H1 (cell line): ENCODE measurements around the gene PTN. TPM values are rescaled to one million over a fixed set of nuclear protein-coding genes. Genes with fewer than 3 reads are reported as not detected.

Experiments
- CTCF ChIA-PET: fragments of 300-600 bp; sonication (Branson Sonifier 250); formaldehyde crosslinking; loops from one replicate; lab custom pipeline; 2021; ENCODE audit not compliant: partially characterized antibody; lab: Charles Lee
- POLR2A ChIA-PET: fragments of 300-600 bp; sonication (Branson Sonifier 250); formaldehyde crosslinking; loops from one replicate; lab custom pipeline; 2021; ENCODE audit warnings: inconsistent platforms; ENCODE audit not compliant: partially characterized antibody; lab: Charles Lee
- DNase-seq, 2 experiments: peaks; one replicate each; pipeline versions ENCODE4 v3.0.0 to v3.0.0-alpha.2; 2010 to 2022; ENCODE audit warnings: low spot score in 2 of 2, low read depth in 1 of 2, mixed read lengths in 1 of 2
- FAIRE-seq: peaks from 2 replicates; lab custom pipeline; 2011; peaks lifted over from hg19 to GRCh38; lab: Jason Lieb, UNC
- H2AFZ ChIP-seq: 2 replicates; pipeline ENCODE4 v1.8.1; 2012; ENCODE audit warnings: low read length, inconsistent platforms
- H2AK5ac ChIP-seq: 2 replicates; pipeline ENCODE4 v1.6.1; 2013; ENCODE audit warnings: low read depth, low read length
- H2BK120ac ChIP-seq: replicated peaks from 2 replicates; pipeline ENCODE3; 2013; ENCODE audit warnings: low read depth, low read length, inconsistent platforms
- H2BK12ac ChIP-seq: 2 replicates; pipeline ENCODE4 v1.6.1; 2013; ENCODE audit warnings: low read depth, low read length
- H2BK15ac ChIP-seq: 2 replicates; pipeline ENCODE4 v1.6.1; 2013; ENCODE audit warnings: low read length
- H2BK20ac ChIP-seq: 2 replicates; pipeline ENCODE4 v1.6.1; 2013; ENCODE audit warnings: low read length
- H2BK5ac ChIP-seq: 2 replicates; pipeline ENCODE4 v1.6.1; 2013; ENCODE audit warnings: low read depth, low read length
- H3K14ac ChIP-seq: 2 replicates; pipeline ENCODE4 v1.6.1; 2013; ENCODE audit warnings: inconsistent platforms; ENCODE audit not compliant: insufficient read length
- H3K18ac ChIP-seq: 2 replicates; pipeline ENCODE4 v1.6.1; 2013; ENCODE audit warnings: low read length; ENCODE audit errors: extremely low read depth
- H3K23ac ChIP-seq: 2 replicates; pipeline ENCODE4 v1.6.1; 2013; ENCODE audit warnings: inconsistent platforms; ENCODE audit not compliant: insufficient read length
- H3K23me2 ChIP-seq: 2 replicates; pipeline ENCODE4 v1.6.1; 2013; ENCODE audit warnings: low read depth, low read length
- H3K27ac ChIP-seq: 2 replicates; pipeline ENCODE4 v1.6.1; 2011; ENCODE audit warnings: low read depth, low read length, inconsistent platforms
- H3K27me3 ChIP-seq, 4 experiments: replicated peaks in 1 of 4; 1 replicate in 1 of 4; 2 replicates in 3 of 4; pipeline versions ENCODE4 v1.6.1 to v1.8.1; 2011 to 2013; ENCODE audit warnings: low read length in 3 of 4, mild to moderate bottlenecking in 3 of 4, inconsistent platforms in 2 of 4, mixed read lengths in 2 of 4, moderate library complexity in 1 of 4; ENCODE audit not compliant: control insufficient read depth in 3 of 4, insufficient read depth in 3 of 4; ENCODE audit errors: extremely low read depth in 1 of 4
- H3K36me3 ChIP-seq, 4 experiments: 2 replicates each; pipeline versions ENCODE4 v1.6.1 to v1.8.1; 2011 to 2013; ENCODE audit warnings: mild to moderate bottlenecking in 4 of 4, low read length in 3 of 4, moderate library complexity in 2 of 4, control low read depth in 1 of 4, inconsistent platforms in 1 of 4; ENCODE audit not compliant: insufficient read depth in 4 of 4, control insufficient read depth in 2 of 4
- H3K4ac ChIP-seq: replicated peaks from 2 replicates; pipeline ENCODE3; 2013; ENCODE audit warnings: low read length, low read depth, mixed read lengths, inconsistent platforms; ENCODE audit not compliant: insufficient read length
- H3K4me1 ChIP-seq, 4 experiments: replicated peaks in 1 of 4; 1 replicate in 1 of 4; 2 replicates in 3 of 4; pipeline versions ENCODE4 v1.6.1 to v1.8.1; 2011 to 2013; ENCODE audit warnings: low read length in 3 of 4, inconsistent platforms in 2 of 4, mixed read lengths in 1 of 4; ENCODE audit not compliant: insufficient read depth in 4 of 4, control insufficient read depth in 3 of 4
- H3K4me2 ChIP-seq, 2 experiments: 2 replicates each; pipeline versions ENCODE4 v1.6.1 to v1.8.1; 2011 to 2013; ENCODE audit warnings: low read depth in 2 of 2, low read length in 2 of 2, control low read depth in 1 of 2, inconsistent platforms in 1 of 2, mild to moderate bottlenecking in 1 of 2; ENCODE audit not compliant: insufficient read depth in 1 of 2
- H3K4me3 ChIP-seq, 4 experiments: fragments of 200-600, 300-600 bp in 1 of 4; sonication (generic), shearing (Covaris generic), sonication (Bioruptor Twin) in 1 of 4; 2 replicates each; pipeline versions ENCODE4 v1.5.1 to v1.8.1; 2011 to 2016; ENCODE audit warnings: low read length in 4 of 4, low read depth in 3 of 4, control low read depth in 2 of 4, inconsistent platforms in 2 of 4, mild to moderate bottlenecking in 2 of 4, mixed read lengths in 1 of 4, moderate library complexity in 1 of 4; ENCODE audit not compliant: insufficient read depth in 2 of 4; ENCODE audit errors: extremely low read depth in 1 of 4
- H3K56ac ChIP-seq: replicated peaks from 2 replicates; pipeline ENCODE3; 2013; ENCODE audit warnings: low read depth, mild to moderate bottlenecking, mixed read lengths, low read length, inconsistent platforms; ENCODE audit not compliant: insufficient read length
- H3K79me1 ChIP-seq: 2 replicates; pipeline ENCODE4 v1.6.1; 2013; ENCODE audit warnings: low read depth, low read length, control low read depth
- H3K79me2 ChIP-seq, 2 experiments: 2 replicates each; pipeline versions ENCODE4 v1.6.1 to v1.8.1; 2012 to 2013; ENCODE audit warnings: low read length in 2 of 2, mild to moderate bottlenecking in 2 of 2, inconsistent platforms in 1 of 2; ENCODE audit not compliant: insufficient read depth in 2 of 2, control insufficient read depth in 1 of 2
- H3K9ac ChIP-seq, 4 experiments: replicated peaks in 1 of 4; 1 replicate in 1 of 4; 2 replicates in 3 of 4; pipeline versions ENCODE4 v1.6.1 to v1.8.1; 2011 to 2013; ENCODE audit warnings: low read depth in 3 of 4, low read length in 3 of 4, control low read depth in 2 of 4, mild to moderate bottlenecking in 2 of 4, moderate library complexity in 2 of 4, inconsistent platforms in 1 of 4; ENCODE audit errors: extremely low read depth in 1 of 4
- H3K9me3 ChIP-seq, 2 experiments: 2 replicates each; pipeline versions ENCODE4 v1.6.1 to v1.8.1; 2012 to 2013; ENCODE audit warnings: mild to moderate bottlenecking in 2 of 2, moderate library complexity in 2 of 2, control low read depth in 1 of 2, inconsistent platforms in 1 of 2, low read depth in 1 of 2, low read length in 1 of 2, mixed read lengths in 1 of 2; ENCODE audit not compliant: insufficient read depth in 2 of 2
- H4K20me1 ChIP-seq, 2 experiments: replicated peaks in 1 of 2; 2 replicates each; pipeline versions ENCODE3 to v1.8.1; 2011 to 2013; ENCODE audit warnings: inconsistent platforms in 2 of 2, low read length in 2 of 2, mild to moderate bottlenecking in 1 of 2; ENCODE audit not compliant: insufficient read depth in 2 of 2, control insufficient read depth in 1 of 2
- H4K5ac ChIP-seq: 2 replicates; pipeline ENCODE4 v1.6.1; 2013; ENCODE audit warnings: low read length, low read depth, mixed read lengths, inconsistent platforms; ENCODE audit not compliant: insufficient read length
- H4K8ac ChIP-seq: 2 replicates; pipeline ENCODE4 v1.8.0; 2013; ENCODE audit warnings: mild to moderate bottlenecking, moderate library complexity, low read length, inconsistent platforms; ENCODE audit not compliant: insufficient read depth; ENCODE audit errors: extremely low read depth
- H4K91ac ChIP-seq: replicated peaks from 2 replicates; pipeline ENCODE3; 2013; ENCODE audit warnings: low read length, mixed read lengths, inconsistent platforms; ENCODE audit not compliant: insufficient read length
- CHD1 ChIP-seq: IDR thresholded peaks from 2 replicates; pipeline ENCODE4 v1.6.1; 2012; ENCODE audit warnings: low read depth, low read length, improper control_type of control experiment
- MAFK ChIP-seq: IDR thresholded peaks from 2 replicates; pipeline ENCODE4 v1.6.1; 2012; ENCODE audit warnings: low read depth, mild to moderate bottlenecking, improper control_type of control experiment, low read length
- TEAD4 ChIP-seq: IDR thresholded peaks from 2 replicates; pipeline ENCODE4 v1.6.1; 2012; ENCODE audit warnings: low read depth, low read length, inconsistent platforms, mixed read lengths
- WGBS, 2 experiments: shearing (Covaris generic) in 1 of 2; methylation state at CpG; one replicate each; pipeline versions ENCODE4 v1.1.6 to v1.1.7; 2013 to 2015; ENCODE audit warnings: low lambda C conversion rate in 2 of 2, mixed read lengths in 2 of 2, inconsistent platforms in 1 of 2, low coverage in 1 of 2, missing lambda C conversion rate in 1 of 2; ENCODE audit not compliant: insufficient replicate concordance in 2 of 2, insufficient coverage in 1 of 2, insufficient read length in 1 of 2; ENCODE audit errors: extremely low coverage in 1 of 2, missing lambda C conversion rate in 1 of 2; 5-methylcytosine and 5-hydroxymethylcytosine counted together
- polyA plus RNA-seq, 7 experiments: library from polyadenylated mRNA; depleted of rRNA in 3 of 7; stranded (reverse) in 5 of 7; unstranded in 2 of 7; fragments of >200 nt in 5 of 7; fragments of 200-250 nt in 2 of 7; gene quantifications; 1 replicate in 5 of 7; 2 replicates in 1 of 7; 4 replicates in 1 of 7; pipeline versions ENCODE4 v1.2.1 to v1.2.3, GENCODE V29; 2011 to 2013; ENCODE audit warnings: missing spikeins in 2 of 7, mixed read lengths in 2 of 7
- total RNA-seq: library from RNA; stranded (reverse); fragmentation: NEBNext Ultra II Directional; extraction: Animal tissue kit (Norgen Biotek cat#: 25700); gene quantifications from 2 replicates; pipeline ENCODE4 v1.2.1, GENCODE V29; 2021

The PTN gene
- total and polyA plus RNA-seq, 2 of the 8 experiments (the other 6 are each of a cell fraction or from before 2014, with no cell fraction given), result 23.1 to 27.8 TPM

DNA sequence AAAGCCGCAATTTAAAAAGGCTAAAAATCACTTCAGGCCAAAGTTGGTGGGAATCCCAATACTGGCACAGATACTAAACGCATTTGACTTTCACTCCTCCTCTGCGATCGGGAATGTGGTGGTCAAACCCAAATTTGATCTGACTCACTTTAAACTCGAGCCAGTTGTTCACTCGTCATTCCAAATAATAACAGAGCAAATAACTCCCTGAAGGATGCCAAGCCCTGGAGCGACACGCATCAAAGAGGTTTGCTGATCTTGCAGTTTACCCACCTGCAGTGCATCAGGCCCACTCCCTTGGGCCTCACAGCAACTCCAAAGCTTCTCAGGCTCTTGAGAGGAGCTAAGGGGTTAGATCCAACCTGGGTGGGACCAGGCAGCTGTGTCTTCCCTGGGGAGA is 12.2 kb downstream of the PTN start:
- Histone ChIP-seq H4K5ac (no peak overlapping the region), H2BK12ac (no peak overlapping the region), H2BK5ac (no peak overlapping the region), H3K79me1 (no peaks in the 10 kb centered on the region), H2AFZ (no peak overlapping the region), H3K9ac (no peak overlapping the region), H3K18ac (no peak overlapping the region), H3K56ac (no peak overlapping the region), H3K79me2 (no peaks in the 10 kb centered on the region), H2BK20ac (no peak overlapping the region), H3K4me2 (no peak overlapping the region), H3K23me2 (no peaks in the 10 kb centered on the region), H3K4ac (no peak overlapping the region), H3K14ac (no peak overlapping the region), H2BK15ac (no peak overlapping the region), H4K8ac (no peak overlapping the region), H3K9me3 (no peaks in the 10 kb centered on the region), H3K27ac (no peak overlapping the region), H3K4me3 (no peak overlapping the region), H4K91ac (no peak overlapping the region), H4K20me1 (no peaks in the 10 kb centered on the region), H3K23ac (no peak overlapping the region), H2AK5ac (no peak overlapping the region), H3K27me3 (no peaks in the 10 kb centered on the region; a peak in 1 of 7 replicates), H3K4me1 (peaks cover 0 to 5% (median 4%) of the 10 kb centered on the region in 4 experiments; a peak in 3 of 7 replicates), H3K36me3 (no peaks in the 10 kb centered on the region; a peak in 2 of 8 replicates), H2BK120ac (no peak overlapping the region)
- no peak for TF ChIP-seq TEAD4
- TF ChIP-seq MAFK, result peak; percentile 72
- TF ChIP-seq CHD1, result no peak
- POLR2A ChIA-PET, result no interaction called here
- DNase-seq (no peak), FAIRE-seq (no peak)
- WGBS, 2 experiments, result 87% methylated on average over 8 of the region's 8 CpGs; no CpG with 5 or more reads in 1 of the 2 experiments
- CTCF ChIA-PET, result interaction anchor here (0.8 to 1.5 kb wide), 3 partner anchors 11 to 162 kb away, joined by 3 to 6 read pairs (median 3); no protein-coding TSS in a partner anchor
